Stomach (tissue), 4 donors: ENCODE results near the gene HEATR3.

Experiments
- CTCF ChIP-seq, 7 experiments: fragments of 450-650 bp in 4 of 7; fragments of 200-600 bp in 3 of 7; sonication (generic) in 3 of 7; IDR thresholded peaks; one replicate each; pipeline ENCODE4 v1.5.1; 2016 to 2019; ENCODE audit warnings: antibody characterized with exemption in 7 of 7, control low read depth in 2 of 7, mild to moderate bottlenecking in 1 of 7
- EP300 ChIP-seq: sonication (generic); formaldehyde crosslinking; IDR thresholded peaks from one replicate; pipeline ENCODE4 v1.6.1; 2017; ENCODE audit warnings: antibody characterized with exemption
- POLR2A ChIP-seq, 4 donors: fragments of 450-650 bp; IDR thresholded peaks; one replicate each; pipeline ENCODE4 v1.6.1; 2016; ENCODE audit warnings: antibody characterized with exemption in 4 of 4, control low read depth in 2 of 4, mild to moderate bottlenecking in 1 of 4, moderate library complexity in 1 of 4
- POLR2AphosphoS5 ChIP-seq, 3 donors: sonication (generic); formaldehyde crosslinking; IDR thresholded peaks; one replicate each; pipeline ENCODE4 v1.6.1; 2016; ENCODE audit warnings: antibody characterized with exemption in 3 of 3

GRCh38 chr16:50093607-50094539 lies 28.1 kb downstream of the HEATR3 start:
- TF ChIP-seq POLR2AphosphoS5 (IDR thresholded peaks at IDR 0.05), result no peak
- no peak for TF ChIP-seq POLR2A (IDR thresholded peaks at IDR 0.05)
- no peak for TF ChIP-seq CTCF (IDR thresholded peaks at IDR 0.05)
- no peak for TF ChIP-seq EP300
